Tibial artery (tissue), 4 donors: ENCODE measurements around the gene KIAA0930.

Source experiments
- DNase-seq, 2 donors: peaks; one replicate each; pipeline ENCODE4 v3.0.0-alpha.2; 2019
- H3K27ac ChIP-seq, 2 donors: fragments of 200-600 bp; sonication (generic) in 1 of 2; 1 replicate in 1 of 2; 2 replicates in 1 of 2; pipeline ENCODE4 v1.5.1; 2018 to 2019; ENCODE audit warnings: mild to moderate bottlenecking in 1 of 2
- H3K27me3 ChIP-seq, 2 donors: fragments of 200-600 bp; sonication (generic) in 1 of 2; one replicate each; pipeline versions ENCODE4 v1.5.1 to v1.6.0; 2016 to 2019
- H3K36me3 ChIP-seq, 3 donors: fragments of 200-600 bp; sonication (generic) in 2 of 3; one replicate each; pipeline ENCODE4 v1.5.1; 2016 to 2019; ENCODE audit warnings: mild to moderate bottlenecking in 2 of 3
- H3K4me1 ChIP-seq, 4 donors: fragments of 200-600 bp; sonication (generic) in 2 of 4; 1 replicate in 3 of 4; 2 replicates in 1 of 4; pipeline ENCODE4 v1.5.1; 2016 to 2019
- H3K4me3 ChIP-seq, 2 donors: fragments of 200-600 bp; sonication (generic) in 1 of 2; 1 replicate in 1 of 2; 2 replicates in 1 of 2; pipeline ENCODE4 v1.5.1; 2018 to 2019; ENCODE audit warnings: mild to moderate bottlenecking in 2 of 2
- H3K9me3 ChIP-seq, 3 donors: fragments of 200-600 bp; sonication (generic) in 1 of 3; one replicate each; pipeline ENCODE4 v1.5.1; 2016 to 2019
- CTCF ChIP-seq, 2 experiments: fragments of 200-600 bp in 1 of 2; fragments of 450-650 bp in 1 of 2; IDR thresholded peaks; one replicate each; pipeline ENCODE4 v1.5.1; 2017 to 2019; ENCODE audit warnings: antibody characterized with exemption in 2 of 2, mild to moderate bottlenecking in 1 of 2, moderate library complexity in 1 of 2
- intact Hi-C: fragments of 100-400 bp; cut with DNase I; formaldehyde crosslinking; loops from one replicate; pipeline ENCODE4 v1.15.0; 2023; ENCODE audit warnings: low total_unique reads

KIAA0930 gene

GRCh38 chr22:45185718-45186514 is 54.8 kb downstream of the KIAA0930 start:
- DNase-seq: no peak
- Histone ChIP-seq H3K9me3 (no peaks in the 10 kb centered on the region), H3K27ac (no peak overlapping the region), H3K27me3 (no peaks in the 10 kb centered on the region), H3K4me3 (no peak overlapping the region), H3K4me1 (no peaks in the 10 kb centered on the region), H3K36me3 (peaks cover 34 to 64% (median 52%) of the 10 kb centered on the region in 3 donors)
- no peak for TF ChIP-seq CTCF (IDR thresholded peaks at IDR 0.05)
- intact Hi-C loops: no loop called here

DNA sequence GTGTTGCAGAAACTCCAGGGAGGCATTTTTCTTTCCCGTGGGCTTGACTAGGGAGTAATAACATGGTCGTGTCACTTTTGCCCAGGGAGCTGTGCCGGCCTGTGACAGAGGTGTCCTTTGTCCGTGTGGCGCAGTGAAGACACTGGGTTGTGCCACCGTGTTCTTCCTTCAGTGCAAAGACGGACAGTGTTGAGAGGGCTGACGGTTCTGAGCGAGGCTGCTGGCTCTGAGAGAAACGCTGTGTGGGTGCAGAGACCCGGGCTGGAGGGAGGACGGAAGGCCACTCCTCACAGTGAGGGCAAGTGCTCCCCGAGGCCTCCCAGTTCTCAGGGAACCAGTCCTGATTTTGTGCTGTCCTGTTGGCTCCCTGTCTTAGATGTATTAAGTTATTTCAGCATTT is 56.7 kb downstream of the KIAA0930 start:
- Histone ChIP-seq H3K9me3 (no peaks in the 10 kb centered on the region), H3K27ac (no peak overlapping the region), H3K36me3 (peaks cover 42 to 70% (median 69%) of the 10 kb centered on the region in 3 donors), H3K4me3 (no peak overlapping the region), H3K4me1 (no peaks in the 10 kb centered on the region), H3K27me3 (no peaks in the 10 kb centered on the region)
- intact Hi-C loops: no loop called here
- TF ChIP-seq CTCF (IDR thresholded peaks at IDR 0.05): no peak
- DNase-seq: no peak

DNA sequence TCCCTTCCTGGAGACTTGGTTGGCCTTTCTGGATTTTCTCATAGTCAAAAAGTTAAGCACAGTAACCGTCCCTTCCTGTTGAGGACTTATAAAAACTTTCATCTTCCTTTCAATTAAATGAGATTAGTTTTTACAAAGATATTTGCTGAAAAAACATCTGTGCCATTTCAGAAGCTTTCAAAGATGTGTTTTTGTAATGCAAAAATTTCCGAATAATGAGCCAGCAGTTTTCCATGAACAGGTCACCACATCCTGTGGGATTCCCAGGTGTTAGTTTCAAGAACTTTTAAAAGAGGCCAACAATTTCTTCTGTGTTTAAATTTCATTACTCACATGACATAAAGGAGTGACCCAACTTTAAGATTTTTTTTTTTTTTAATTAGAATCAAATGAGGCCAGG is 58.9 kb downstream of the KIAA0930 start:
- no peak overlapping the region for H3K4me3 ChIP-seq

DNA sequence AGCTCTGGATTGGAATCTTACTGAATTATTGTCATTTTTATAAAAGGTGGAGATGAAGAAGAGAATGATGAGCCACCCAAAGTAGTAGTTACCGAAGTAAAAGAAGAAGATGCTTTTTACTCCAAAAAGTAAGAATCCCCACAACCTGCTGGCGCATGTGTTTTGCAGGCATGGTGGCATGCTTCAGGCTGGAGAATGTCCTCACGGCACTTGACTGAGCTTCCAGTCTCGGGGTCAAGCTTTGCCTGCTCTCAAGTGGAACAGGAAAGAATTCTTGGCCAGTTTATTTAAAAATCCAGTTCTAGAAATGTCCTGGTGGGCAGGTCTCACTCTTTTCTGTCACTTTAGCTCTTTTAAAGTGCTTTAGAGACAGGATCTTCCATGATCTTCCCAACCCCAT is 59.5 kb downstream of the KIAA0930 start:
- Histone ChIP-seq H3K4me3 (no peak overlapping the region), H3K4me1 (no peaks in the 10 kb centered on the region), H3K36me3 (peaks cover 56 to 89% (median 88%) of the 10 kb centered on the region in 3 donors), H3K9me3 (no peaks in the 10 kb centered on the region), H3K27me3 (no peaks in the 10 kb centered on the region), H3K27ac (no peak overlapping the region)
- TF ChIP-seq CTCF (IDR thresholded peaks at IDR 0.05): no peak
- intact Hi-C loops: no loop called here
- no peak for DNase-seq

More for the DNA sequence above, 58.9 kb downstream of the KIAA0930 start:
- TF ChIP-seq CTCF (IDR thresholded peaks at IDR 0.05): no peak
- H3K9me3 ChIP-seq: no peaks in the 10 kb centered on the region
- H3K36me3 ChIP-seq: peaks cover 51 to 85% (median 83%) of the 10 kb centered on the region in 3 donors
- no peak overlapping the region for H3K27ac ChIP-seq
- H3K27me3 ChIP-seq: no peaks in the 10 kb centered on the region
- H3K4me1 ChIP-seq: no peaks in the 10 kb centered on the region
- intact Hi-C loops: no loop called here
- DNase-seq: no peak

DNA sequence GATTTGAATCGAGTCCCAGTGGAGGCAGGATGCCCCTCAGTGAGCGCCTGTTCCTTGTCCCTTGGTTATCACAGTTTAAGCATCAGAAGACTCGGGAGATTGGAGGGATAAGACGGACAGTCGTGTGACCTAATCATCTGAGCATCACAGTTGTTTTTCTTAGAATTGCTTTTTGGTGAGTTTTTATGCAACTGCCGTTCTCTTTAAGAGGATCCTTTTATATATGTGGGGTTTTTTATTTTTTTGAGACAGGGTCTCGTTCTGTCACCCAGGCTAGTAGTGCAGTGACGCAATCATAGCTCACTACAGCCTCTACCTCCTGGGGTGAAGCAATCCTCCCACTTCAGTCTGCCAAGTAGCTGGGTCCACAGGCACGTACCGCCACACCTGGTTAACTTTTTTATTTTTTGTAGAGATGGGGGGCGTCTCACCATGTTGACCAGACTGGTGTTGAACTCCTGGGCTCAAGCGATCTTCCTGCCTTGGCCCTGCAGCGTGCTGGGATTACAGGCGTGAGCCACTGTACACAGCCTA is 60.5 kb downstream of the KIAA0930 start:
- H3K27ac ChIP-seq: no peak overlapping the region
- H3K9me3 ChIP-seq: no peaks in the 10 kb centered on the region
- no peak for DNase-seq
- intact Hi-C loops: no loop called here
- H3K27me3 ChIP-seq: no peaks in the 10 kb centered on the region
- peaks cover 53 to 89% (median 88%) of the 10 kb centered on the region in 3 donors for H3K36me3 ChIP-seq
- TF ChIP-seq CTCF (IDR thresholded peaks at IDR 0.05): no peak
- no peaks in the 10 kb centered on the region for H3K4me1 ChIP-seq
- H3K4me3 ChIP-seq: no peak overlapping the region
